ENCODE data around the gene ZBTB33. TPM values are rescaled to one million over a fixed set of nuclear protein-coding genes. Genes with fewer than 3 reads are reported as not detected.

The ZBTB33 gene
- total RNA-seq, 1 experiment from 2014 or later: 25.5 TPM

- no peaks in the 10 kb centered on the region for H3K9me3 ChIP-seq (ENCODE audit: low read length)
- H3K9ac ChIP-seq (ENCODE audit: low read length): no peak overlapping the region
- no peak for DNase-seq
- H3K4me3 ChIP-seq (ENCODE audit: low read length): no peak overlapping the region
- no peaks in the 10 kb centered on the region for H3K9me2 ChIP-seq (replicated peaks; ENCODE audit: insufficient read depth, low read length)
- no peak overlapping the region for H3K27ac ChIP-seq (ENCODE audit: low read length)
- H3K36me3 ChIP-seq (ENCODE audit: insufficient read depth, low read length): no peaks in the 10 kb centered on the region
- H3K4me2 ChIP-seq (ENCODE audit: low read depth, low read length, poor library complexity, severe bottlenecking): no peak overlapping the region
- peaks cover 11% of the 10 kb centered on the region for H3K4me1 ChIP-seq (ENCODE audit: low read length)
- no peak overlapping the region for H2AFZ ChIP-seq (ENCODE audit: low read length)
- no peaks in the 10 kb centered on the region for H4K20me1 ChIP-seq (ENCODE audit: insufficient read depth, low read depth, low read length)
- H3K27me3 ChIP-seq (ENCODE audit: low read length): no peaks in the 10 kb centered on the region
- H3K79me2 ChIP-seq (ENCODE audit: low read length): no peaks in the 10 kb centered on the region
Measured at GRCh38 chrX:120305531-120306141, 55.0 kb downstream of the ZBTB33 start.

- Histone ChIP-seq H3K36me3 (ENCODE audit: insufficient read depth, low read length) (no peaks in the 10 kb centered on the region), H3K4me2 (ENCODE audit: low read depth, low read length, poor library complexity, severe bottlenecking) (no peak overlapping the region), H3K4me1 (ENCODE audit: low read length) (peaks cover 5% of the 10 kb centered on the region; the same call in 1 of the 2 replicates), H2AFZ (ENCODE audit: low read length) (no peak overlapping the region), H3K9ac (ENCODE audit: low read length) (no peak overlapping the region), H3K4me3 (ENCODE audit: low read length) (no peak overlapping the region), H3K79me2 (ENCODE audit: low read length) (no peaks in the 10 kb centered on the region), H3K9me2 (replicated peaks; ENCODE audit: insufficient read depth, low read length) (no peaks in the 10 kb centered on the region), H3K27ac (ENCODE audit: low read length) (no peak overlapping the region), H3K9me3 (ENCODE audit: low read length) (no peaks in the 10 kb centered on the region), H4K20me1 (ENCODE audit: insufficient read depth, low read depth, low read length) (no peaks in the 10 kb centered on the region), H3K27me3 (ENCODE audit: low read length) (no peaks in the 10 kb centered on the region)
- DNase-seq: no peak
Measured at GRCh38 chrX:120306630-120307029, 56.0 kb downstream of the ZBTB33 start.

Other genes with a start within 250 kb of the ZBTB33 start
- not detected in 2 replicates for gene RHOXF2B, start 173.1 kb upstream of the ZBTB33 start, total RNA-seq (2014; rRNA removed; shearing (Covaris generic); ENCODE audit: low replicate concordance)
- not detected in 2 replicates for gene RHOXF1, start 134.9 kb upstream of the ZBTB33 start, total RNA-seq (2014; rRNA removed; shearing (Covaris generic); ENCODE audit: low replicate concordance)
- gene RHOXF2, start 92.2 kb upstream of the ZBTB33 start, total RNA-seq (2014; rRNA removed; shearing (Covaris generic); ENCODE audit: low replicate concordance): not detected in 2 replicates
- 0.63 and 0.87 TPM in 2 replicates for gene TMEM255A, start 60.6 kb downstream of the ZBTB33 start, total RNA-seq (2014; rRNA removed; shearing (Covaris generic); ENCODE audit: low replicate concordance)
- gene ATP1B4, start 111.3 kb downstream of the ZBTB33 start, total RNA-seq (2014; rRNA removed; shearing (Covaris generic); ENCODE audit: low replicate concordance): not detected in 2 replicates
- 13.7 and 46.1 TPM in 2 replicates for gene LAMP2, start 218.5 kb downstream of the ZBTB33 start, total RNA-seq (2014; rRNA removed; shearing (Covaris generic); ENCODE audit: low replicate concordance)